Measurements from ENCODE around the gene OPHN1. TPM values are rescaled to one million over a fixed set of nuclear protein-coding genes. Genes with fewer than 3 reads are reported as not detected.
"Not testable (repeated sequence)": the region's sequence is repeated elsewhere in the genome, so short reads cannot be mapped to it uniquely, and the experiment has no call there.

Gene OPHN1
- polyA plus RNA-seq, 1 donor, result 16.3 TPM

- no peak for DNase-seq (ENCODE audit: low read depth)
Observed at GRCh38 chrX:68424719-68425118, 8.6 kb downstream of the OPHN1 start.

GRCh38 chrX:68422478-68422877 is 10.8 kb downstream of the OPHN1 start:
- no peak for DNase-seq (ENCODE audit: low read depth)

- DNase-seq (ENCODE audit: low read depth), result no peak
Observed at GRCh38 chrX:68421636-68422035, 11.7 kb downstream of the OPHN1 start.

GRCh38 chrX:68420559-68420958 is 12.7 kb downstream of the OPHN1 start:
- no peak for DNase-seq (ENCODE audit: low read depth)

GRCh38 chrX:68419975-68420374 is 13.3 kb downstream of the OPHN1 start:
- no peak for DNase-seq (ENCODE audit: low read depth)

GRCh38 chrX:68417651-68418050 is 15.6 kb downstream of the OPHN1 start:
- no peak for DNase-seq (ENCODE audit: low read depth)

GRCh38 chrX:68416592-68416991 is 16.7 kb downstream of the OPHN1 start:
- DNase-seq (ENCODE audit: low read depth), result no peak

- no peak for DNase-seq (ENCODE audit: low read depth)
Observed at GRCh38 chrX:68415316-68415715, 18.0 kb downstream of the OPHN1 start.

- no peak for DNase-seq (ENCODE audit: low read depth)
Observed at GRCh38 chrX:68413254-68413653, 20.0 kb downstream of the OPHN1 start.

GRCh38 chrX:68411729-68412128 is 21.6 kb downstream of the OPHN1 start:
- no peak for DNase-seq (ENCODE audit: low read depth)

- DNase-seq (ENCODE audit: low read depth), result no peak
Observed at GRCh38 chrX:68409194-68409593, 24.1 kb downstream of the OPHN1 start.

- DNase-seq (ENCODE audit: low read depth), result no peak
Observed at GRCh38 chrX:68403522-68403921, 29.8 kb downstream of the OPHN1 start.

- DNase-seq (ENCODE audit: low read depth), result no peak
Observed at GRCh38 chrX:68403038-68403437, 30.3 kb downstream of the OPHN1 start.

GRCh38 chrX:68402094-68402493 is 31.2 kb downstream of the OPHN1 start:
- DNase-seq (ENCODE audit: low read depth), result no peak

GRCh38 chrX:68398291-68398690 is 35.0 kb downstream of the OPHN1 start:
- DNase-seq (ENCODE audit: low read depth), result no peak

GRCh38 chrX:68396953-68397352 is 36.3 kb downstream of the OPHN1 start:
- DNase-seq (ENCODE audit: low read depth), result no peak

GRCh38 chrX:68389419-68389960 is 43.8 kb downstream of the OPHN1 start:
- not testable (repeated sequence) for DNase-seq (ENCODE audit: low read depth)

GRCh38 chrX:68387776-68388175 is 45.5 kb downstream of the OPHN1 start:
- no peak for DNase-seq (ENCODE audit: low read depth)

GRCh38 chrX:68383540-68383939 is 49.8 kb downstream of the OPHN1 start:
- DNase-seq (ENCODE audit: low read depth), result no peak

- not testable (repeated sequence) for DNase-seq (ENCODE audit: low read depth)
Observed at GRCh38 chrX:68377579-68377978, 55.7 kb downstream of the OPHN1 start.

GRCh38 chrX:68376373-68376772 is 56.9 kb downstream of the OPHN1 start:
- DNase-seq (ENCODE audit: low read depth), result no peak

GRCh38 chrX:68375803-68376202 is 57.5 kb downstream of the OPHN1 start:
- DNase-seq (ENCODE audit: low read depth), result no peak

GRCh38 chrX:68372665-68373064 is 60.6 kb downstream of the OPHN1 start:
- no peak for DNase-seq (ENCODE audit: low read depth)

- DNase-seq (ENCODE audit: low read depth), result no peak
Observed at GRCh38 chrX:68369559-68369958, 63.7 kb downstream of the OPHN1 start.
